Suprapubic skin (tissue), 4 donors: Measurements from ENCODE around the gene POLD3.

ENCODE experiments used
- EP300 ChIP-seq: sonication (generic); formaldehyde crosslinking; IDR thresholded peaks from one replicate; pipeline ENCODE4 v1.6.1; 2017; ENCODE audit warnings: antibody characterized with exemption
- POLR2A ChIP-seq, 2 donors: fragments of 450-650 bp; IDR thresholded peaks; one replicate each; pipeline ENCODE4 v1.6.1; 2017; ENCODE audit warnings: antibody characterized with exemption in 2 of 2, mild to moderate bottlenecking in 2 of 2, moderate library complexity in 2 of 2
- POLR2AphosphoS5 ChIP-seq, 3 donors: sonication (generic); formaldehyde crosslinking; IDR thresholded peaks; one replicate each; pipeline ENCODE4 v1.6.1; 2017; ENCODE audit warnings: antibody characterized with exemption in 3 of 3
- TF ChIP-seq, protein P1 (sequence below), 2 donors: fragments of 200-600 bp in 1 of 2; fragments of 450-650 bp in 1 of 2; sonication (generic) in 1 of 2; IDR thresholded peaks; one replicate each; pipeline ENCODE4 v1.5.1; 2016 to 2019; ENCODE audit warnings: antibody characterized with exemption in 2 of 2, mild to moderate bottlenecking in 1 of 2, moderate library complexity in 1 of 2

DNA sequence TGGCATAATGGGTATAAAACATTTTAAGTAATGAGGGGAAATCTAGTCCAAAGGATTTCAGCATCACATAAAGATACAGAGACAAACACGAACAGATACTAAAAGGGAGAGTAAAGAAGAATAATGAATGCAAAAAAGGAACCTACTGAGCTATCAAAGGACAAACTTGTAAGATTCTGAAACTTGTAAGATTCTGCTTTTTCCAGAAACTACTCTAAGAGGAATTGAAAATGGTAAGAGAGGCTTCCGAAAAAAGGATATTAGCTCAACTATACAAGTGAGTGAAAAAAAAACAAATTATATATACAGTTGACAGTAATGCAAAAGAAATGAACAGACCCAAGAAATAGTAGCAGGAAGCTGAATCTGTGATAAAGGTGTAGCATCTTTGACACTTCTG is 37.7 kb downstream of the POLD3 start:
- TF ChIP-seq POLR2A (IDR thresholded peaks at IDR 0.05) (no peak), EP300 (no peak), POLR2AphosphoS5 (IDR thresholded peaks at IDR 0.05) (no peak)
- TF ChIP-seq, protein P1, sequence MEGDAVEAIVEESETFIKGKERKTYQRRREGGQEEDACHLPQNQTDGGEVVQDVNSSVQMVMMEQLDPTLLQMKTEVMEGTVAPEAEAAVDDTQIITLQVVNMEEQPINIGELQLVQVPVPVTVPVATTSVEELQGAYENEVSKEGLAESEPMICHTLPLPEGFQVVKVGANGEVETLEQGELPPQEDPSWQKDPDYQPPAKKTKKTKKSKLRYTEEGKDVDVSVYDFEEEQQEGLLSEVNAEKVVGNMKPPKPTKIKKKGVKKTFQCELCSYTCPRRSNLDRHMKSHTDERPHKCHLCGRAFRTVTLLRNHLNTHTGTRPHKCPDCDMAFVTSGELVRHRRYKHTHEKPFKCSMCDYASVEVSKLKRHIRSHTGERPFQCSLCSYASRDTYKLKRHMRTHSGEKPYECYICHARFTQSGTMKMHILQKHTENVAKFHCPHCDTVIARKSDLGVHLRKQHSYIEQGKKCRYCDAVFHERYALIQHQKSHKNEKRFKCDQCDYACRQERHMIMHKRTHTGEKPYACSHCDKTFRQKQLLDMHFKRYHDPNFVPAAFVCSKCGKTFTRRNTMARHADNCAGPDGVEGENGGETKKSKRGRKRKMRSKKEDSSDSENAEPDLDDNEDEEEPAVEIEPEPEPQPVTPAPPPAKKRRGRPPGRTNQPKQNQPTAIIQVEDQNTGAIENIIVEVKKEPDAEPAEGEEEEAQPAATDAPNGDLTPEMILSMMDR (IDR thresholded peaks at IDR 0.05): no peak
